Embryonic facial prominence (tissue), 1 donor: ENCODE data around the gene TM9SF3.
"Not testable (repeated sequence)": the region's sequence is repeated elsewhere in the genome, so short reads cannot be mapped to it uniquely, and the experiment has no call there.

Experiments used
- DNase-seq: peaks from one replicate; pipeline ENCODE4 v3.0.0-alpha.2; 2016; ENCODE audit errors: extremely low spot score

TM9SF3 gene

GRCh38 chr10:96598846-96599245 is 12.0 kb upstream of the TM9SF3 start:
- no peak for DNase-seq

GRCh38 chr10:96596422-96597407 is 9.9 kb upstream of the TM9SF3 start:
- no peak for DNase-seq

- no peak for DNase-seq
Observed at GRCh38 chr10:96595741-96596140, 8.9 kb upstream of the TM9SF3 start.

GRCh38 chr10:96591946-96592345 is 5.1 kb upstream of the TM9SF3 start:
- DNase-seq: no peak

- no peak for DNase-seq
Observed at GRCh38 chr10:96588616-96589419, 2.0 kb upstream of the TM9SF3 start.

GRCh38 chr10:96588060-96588554 is 1.3 kb upstream of the TM9SF3 start:
- no peak for DNase-seq

GRCh38 chr10:96587264-96588059 is 650 bp upstream of the TM9SF3 start:
- DNase-seq: peak; percentile 55

GRCh38 chr10:96585736-96586418 is 935 bp downstream of the TM9SF3 start:
- DNase-seq: no peak

- no peak for DNase-seq
Observed at GRCh38 chr10:96584474-96584873, 2.3 kb downstream of the TM9SF3 start.

GRCh38 chr10:96584035-96584434 is 2.8 kb downstream of the TM9SF3 start:
- DNase-seq: no peak

- no peak for DNase-seq
Observed at GRCh38 chr10:96579133-96579532, 7.7 kb downstream of the TM9SF3 start.

- no peak for DNase-seq
Observed at GRCh38 chr10:96578633-96579032, 8.2 kb downstream of the TM9SF3 start.

- no peak for DNase-seq
Observed at GRCh38 chr10:96578022-96578421, 8.8 kb downstream of the TM9SF3 start.

- DNase-seq: no peak
Observed at GRCh38 chr10:96577069-96577468, 9.7 kb downstream of the TM9SF3 start.

- no peak for DNase-seq
Observed at GRCh38 chr10:96576277-96576980, 10.4 kb downstream of the TM9SF3 start.

- not testable (repeated sequence) for DNase-seq
Observed at GRCh38 chr10:96574564-96574963, 12.2 kb downstream of the TM9SF3 start.

- no peak for DNase-seq
Observed at GRCh38 chr10:96573036-96573435, 13.8 kb downstream of the TM9SF3 start.

- no peak for DNase-seq
Observed at GRCh38 chr10:96570983-96571964, 15.5 kb downstream of the TM9SF3 start.

- no peak for DNase-seq
Observed at GRCh38 chr10:96570511-96570910, 16.3 kb downstream of the TM9SF3 start.
